Transverse colon (tissue), 4 donors: Measurements from ENCODE around the gene C1orf21. TPM values are rescaled to one million over a fixed set of nuclear protein-coding genes. Genes with fewer than 3 reads are reported as not detected.

Experiments
- DNase-seq: peaks from one replicate; pipeline ENCODE4 v3.0.0-alpha.2; 2019
- H3K27ac ChIP-seq, 4 donors: fragments of 200-600 bp; sonication (generic); 2 replicates each; pipeline ENCODE4 v1.5.1; 2016 to 2018; ENCODE audit warnings: inconsistent platforms in 4 of 4
- H3K27me3 ChIP-seq: fragments of 200-600 bp; sonication (generic); 2 replicates; pipeline ENCODE4 v1.5.1; 2017; ENCODE audit warnings: inconsistent platforms
- H3K36me3 ChIP-seq, 4 donors: fragments of 200-600 bp; sonication (generic); 2 replicates each; pipeline ENCODE4 v1.5.1; 2017 to 2019; ENCODE audit warnings: inconsistent platforms in 4 of 4
- H3K4me1 ChIP-seq, 4 donors: fragments of 200-600 bp; sonication (generic); 2 replicates each; pipeline ENCODE4 v1.5.1; 2017 to 2020; ENCODE audit warnings: inconsistent platforms in 4 of 4
- H3K4me3 ChIP-seq, 4 donors: fragments of 200-600 bp; sonication (generic); 1 replicate in 1 of 4; 2 replicates in 3 of 4; pipeline versions ENCODE4 v1.5.1 to v1.6.1; 2017 to 2019; ENCODE audit warnings: inconsistent platforms in 4 of 4
- H3K9me3 ChIP-seq, 2 donors: fragments of 200-600 bp; sonication (generic); 2 replicates each; pipeline ENCODE4 v1.5.1; 2017 to 2019; ENCODE audit warnings: inconsistent platforms in 2 of 2
- CTCF ChIP-seq, 5 experiments: fragments of 200-600 bp in 3 of 5; fragments of 450-650 bp in 2 of 5; sonication (generic) in 3 of 5; IDR thresholded peaks; 1 replicate in 2 of 5; 2 replicates in 3 of 5; pipeline ENCODE4 v1.5.1; 2016 to 2017; ENCODE audit warnings: antibody characterized with exemption in 5 of 5, inconsistent platforms in 3 of 5, mild to moderate bottlenecking in 2 of 5, moderate library complexity in 1 of 5
- EP300 ChIP-seq: sonication (generic); formaldehyde crosslinking; IDR thresholded peaks from one replicate; pipeline ENCODE4 v1.6.1; 2017; ENCODE audit warnings: antibody characterized with exemption, low read depth
- POLR2A ChIP-seq: fragments of 450-650 bp; IDR thresholded peaks from one replicate; pipeline ENCODE4 v1.6.1; 2016; ENCODE audit warnings: antibody characterized with exemption, mild to moderate bottlenecking, moderate library complexity
- POLR2AphosphoS5 ChIP-seq, 3 donors: sonication (generic); formaldehyde crosslinking; IDR thresholded peaks; one replicate each; pipeline ENCODE4 v1.6.1; 2016; ENCODE audit warnings: antibody characterized with exemption in 3 of 3
- WGBS, 2 donors: methylation state at CpG; one replicate each; pipeline ENCODE4 v1.1.5; 2018; ENCODE audit warnings: low coverage in 1 of 2; 5-methylcytosine and 5-hydroxymethylcytosine counted together
- in situ Hi-C, 4 donors: fragments of 200-750 bp; cut with MboI; loops; one replicate each; pipeline versions ENCODE4 v1.15.0 to v1.15.1; 2017; ENCODE audit warnings: low sequenced_read_pairs in 3 of 4, low pct_ligation_motif_present in 1 of 4, low pct_unique_long_range_greater_than_20kb in 1 of 4
- intact Hi-C: fragments of 100-400 bp; cut with DNase I; formaldehyde crosslinking; loops from one replicate; pipeline ENCODE4 v1.15.1; 2023; ENCODE audit warnings: low total_unique reads
- total RNA-seq, 4 donors: library from RNA; depleted of rRNA; stranded (reverse); fragments of >200 nt; gene quantifications; one replicate each; pipeline ENCODE4 v1.1.0, GENCODE V29; 2016

C1orf21 gene
- total RNA-seq, 4 donors from 2014 or later: 38.4 to 70.0 (median 62.4) TPM

GRCh38 chr1:184469396-184469795, 82.6 kb downstream of the C1orf21 start:
- no peak for DNase-seq
- TF ChIP-seq POLR2A (no peak), POLR2AphosphoS5 (IDR thresholded peaks at IDR 0.05) (no peak), EP300 (no peak), CTCF (IDR thresholded peaks at IDR 0.05) (no peak)
- WGBS, 2 donors: 84 to 100% methylated on average over 1 of the region's 1 CpG
- Histone ChIP-seq H3K4me1 (peaks cover 0 to 6% (median 0%) of the 10 kb centered on the region in 4 donors), H3K36me3 (no peaks in the 10 kb centered on the region), H3K27ac (no peak overlapping the region), H3K4me3 (no peak overlapping the region), H3K27me3 (no peaks in the 10 kb centered on the region), H3K9me3 (no peaks in the 10 kb centered on the region)
- in situ Hi-C loops (no loop called here), intact Hi-C loops (no loop called here)

GRCh38 chr1:184471686-184472085, 84.9 kb downstream of the C1orf21 start:
- intact Hi-C loops (no loop called here), in situ Hi-C loops (no loop called here)
- H3K4me3 ChIP-seq: no peak overlapping the region
- no peak for DNase-seq
- no peaks in the 10 kb centered on the region for H3K27me3 ChIP-seq
- peaks cover 0 to 6% (median 0%) of the 10 kb centered on the region in 4 donors for H3K4me1 ChIP-seq
- 80 to 82% methylated on average over 5 of the region's 5 CpGs for WGBS, 2 donors
- TF ChIP-seq CTCF (IDR thresholded peaks at IDR 0.05) (no peak), POLR2A (no peak), EP300 (no peak), POLR2AphosphoS5 (IDR thresholded peaks at IDR 0.05) (no peak)
- H3K27ac ChIP-seq: no peak overlapping the region
- H3K9me3 ChIP-seq: no peaks in the 10 kb centered on the region
- peaks cover 0 to 3% (median 0%) of the 10 kb centered on the region in 4 donors for H3K36me3 ChIP-seq

- TF ChIP-seq CTCF (IDR thresholded peaks at IDR 0.05) (no peak), POLR2AphosphoS5 (IDR thresholded peaks at IDR 0.05) (no peak), POLR2A (no peak), EP300 (no peak)
- H3K36me3 ChIP-seq: peaks cover 0 to 6% (median 0%) of the 10 kb centered on the region in 4 donors
- WGBS, 2 donors: 46 to 66% methylated on average over 2 of the region's 2 CpGs
- intact Hi-C loops: no loop called here
- H3K4me1 ChIP-seq: peaks cover 0 to 6% (median 0%) of the 10 kb centered on the region in 4 donors
- H3K9me3 ChIP-seq: no peaks in the 10 kb centered on the region
- H3K27me3 ChIP-seq: no peaks in the 10 kb centered on the region
- no peak overlapping the region for H3K27ac ChIP-seq
- DNase-seq: no peak
- no peak overlapping the region for H3K4me3 ChIP-seq
- in situ Hi-C loops: no loop called here
Measured at GRCh38 chr1:184472136-184472535, 85.3 kb downstream of the C1orf21 start.

GRCh38 chr1:184473176-184473966, 86.5 kb downstream of the C1orf21 start:
- Histone ChIP-seq H3K4me3 (no peak overlapping the region), H3K36me3 (peaks cover 0 to 9% (median 0%) of the 10 kb centered on the region in 4 donors), H3K9me3 (no peaks in the 10 kb centered on the region), H3K4me1 (peaks cover 0 to 11% (median 0%) of the 10 kb centered on the region in 4 donors), H3K27ac (no peak overlapping the region), H3K27me3 (no peaks in the 10 kb centered on the region)
- in situ Hi-C loops: no loop called here
- no peak for DNase-seq
- no peak for TF ChIP-seq POLR2A
- no peak for TF ChIP-seq POLR2AphosphoS5 (IDR thresholded peaks at IDR 0.05)
- TF ChIP-seq EP300: no peak
- no peak for TF ChIP-seq CTCF (IDR thresholded peaks at IDR 0.05)
- intact Hi-C loops: no loop called here
- WGBS, 2 donors: 85 to 86% methylated on average over 9 of the region's 9 CpGs
